DND-41 (cell line): ENCODE results near the gene BCL2L1.

Experiments used
- EZH2 ChIP-seq: IDR thresholded peaks from 3 replicates; pipeline ENCODE4 v1.6.1; 2012; ENCODE audit warnings: borderline replicate concordance, low read depth, mild to moderate bottlenecking, moderate library complexity, low read length, inconsistent platforms; ENCODE audit not compliant: severe bottlenecking
- TF ChIP-seq, protein P1 (sequence below): IDR thresholded peaks from 2 replicates; pipeline ENCODE4 v1.5.1; 2012; ENCODE audit warnings: borderline replicate concordance, low read length, moderate library complexity, mild to moderate bottlenecking; ENCODE audit not compliant: poor library complexity, severe bottlenecking; ENCODE audit errors: extremely low read depth

- TF ChIP-seq, protein P1, sequence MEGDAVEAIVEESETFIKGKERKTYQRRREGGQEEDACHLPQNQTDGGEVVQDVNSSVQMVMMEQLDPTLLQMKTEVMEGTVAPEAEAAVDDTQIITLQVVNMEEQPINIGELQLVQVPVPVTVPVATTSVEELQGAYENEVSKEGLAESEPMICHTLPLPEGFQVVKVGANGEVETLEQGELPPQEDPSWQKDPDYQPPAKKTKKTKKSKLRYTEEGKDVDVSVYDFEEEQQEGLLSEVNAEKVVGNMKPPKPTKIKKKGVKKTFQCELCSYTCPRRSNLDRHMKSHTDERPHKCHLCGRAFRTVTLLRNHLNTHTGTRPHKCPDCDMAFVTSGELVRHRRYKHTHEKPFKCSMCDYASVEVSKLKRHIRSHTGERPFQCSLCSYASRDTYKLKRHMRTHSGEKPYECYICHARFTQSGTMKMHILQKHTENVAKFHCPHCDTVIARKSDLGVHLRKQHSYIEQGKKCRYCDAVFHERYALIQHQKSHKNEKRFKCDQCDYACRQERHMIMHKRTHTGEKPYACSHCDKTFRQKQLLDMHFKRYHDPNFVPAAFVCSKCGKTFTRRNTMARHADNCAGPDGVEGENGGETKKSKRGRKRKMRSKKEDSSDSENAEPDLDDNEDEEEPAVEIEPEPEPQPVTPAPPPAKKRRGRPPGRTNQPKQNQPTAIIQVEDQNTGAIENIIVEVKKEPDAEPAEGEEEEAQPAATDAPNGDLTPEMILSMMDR, result no peak
- TF ChIP-seq EZH2, result no peak
Observed at GRCh38 chr20:31757254-31757653, 34.6 kb upstream of the BCL2L1 start.
